GM06990 (cell line): ENCODE measurements around the gene ALPP.
"Not testable (repeated sequence)": the region's sequence is repeated elsewhere in the genome, so short reads cannot be mapped to it uniquely, and the experiment has no call there.

Source experiments
- DNase-seq: peaks from one replicate; pipeline ENCODE4 v3.0.0-alpha.2; 2011; ENCODE audit not compliant: insufficient read length; ENCODE audit errors: extremely low read depth
- H3K27me3 ChIP-seq: replicated peaks from 2 replicates; pipeline ENCODE4 v1.6.0; 2011; ENCODE audit warnings: low read length; ENCODE audit not compliant: control insufficient read depth, insufficient read depth
- H3K36me3 ChIP-seq: 2 replicates; pipeline ENCODE4 v1.5.1; 2011; ENCODE audit warnings: low read length; ENCODE audit not compliant: control insufficient read depth, insufficient read depth
- H3K4me3 ChIP-seq: replicated peaks from 2 replicates; pipeline ENCODE4 v1.5.1; 2011; ENCODE audit warnings: low read depth, mild to moderate bottlenecking, control low read depth, low read length
- TF ChIP-seq, protein P1 (sequence below): IDR thresholded peaks from 2 replicates; pipeline ENCODE4 v1.5.1; 2011; ENCODE audit warnings: low read length, control low read depth, mild to moderate bottlenecking, inconsistent platforms; ENCODE audit not compliant: insufficient read depth, poor library complexity, severe bottlenecking

The ALPP gene

DNA sequence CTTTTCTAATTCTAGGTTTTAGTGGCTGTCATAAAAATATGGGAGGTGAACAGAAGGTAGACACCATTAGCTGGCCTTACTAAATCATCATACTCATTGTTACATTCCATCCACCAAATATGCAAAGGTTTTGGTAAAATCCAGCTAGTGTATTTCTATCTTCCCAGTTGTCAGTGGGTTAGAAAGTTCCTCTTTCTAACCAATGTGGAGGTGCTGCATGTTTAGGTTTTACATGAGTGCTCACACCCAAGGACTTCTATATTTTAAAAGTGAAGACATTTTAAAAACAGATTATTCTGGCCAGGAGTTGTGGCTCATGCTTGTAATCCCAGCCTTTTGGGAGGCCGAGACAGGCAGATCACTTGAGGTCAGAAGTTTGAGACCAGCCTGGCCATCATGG lies 5.9 kb downstream of the ALPP start:
- DNase-seq = no peak
- TF ChIP-seq, protein P1, sequence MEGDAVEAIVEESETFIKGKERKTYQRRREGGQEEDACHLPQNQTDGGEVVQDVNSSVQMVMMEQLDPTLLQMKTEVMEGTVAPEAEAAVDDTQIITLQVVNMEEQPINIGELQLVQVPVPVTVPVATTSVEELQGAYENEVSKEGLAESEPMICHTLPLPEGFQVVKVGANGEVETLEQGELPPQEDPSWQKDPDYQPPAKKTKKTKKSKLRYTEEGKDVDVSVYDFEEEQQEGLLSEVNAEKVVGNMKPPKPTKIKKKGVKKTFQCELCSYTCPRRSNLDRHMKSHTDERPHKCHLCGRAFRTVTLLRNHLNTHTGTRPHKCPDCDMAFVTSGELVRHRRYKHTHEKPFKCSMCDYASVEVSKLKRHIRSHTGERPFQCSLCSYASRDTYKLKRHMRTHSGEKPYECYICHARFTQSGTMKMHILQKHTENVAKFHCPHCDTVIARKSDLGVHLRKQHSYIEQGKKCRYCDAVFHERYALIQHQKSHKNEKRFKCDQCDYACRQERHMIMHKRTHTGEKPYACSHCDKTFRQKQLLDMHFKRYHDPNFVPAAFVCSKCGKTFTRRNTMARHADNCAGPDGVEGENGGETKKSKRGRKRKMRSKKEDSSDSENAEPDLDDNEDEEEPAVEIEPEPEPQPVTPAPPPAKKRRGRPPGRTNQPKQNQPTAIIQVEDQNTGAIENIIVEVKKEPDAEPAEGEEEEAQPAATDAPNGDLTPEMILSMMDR = no peak
- no peaks in the 10 kb centered on the region for H3K27me3 ChIP-seq

DNA sequence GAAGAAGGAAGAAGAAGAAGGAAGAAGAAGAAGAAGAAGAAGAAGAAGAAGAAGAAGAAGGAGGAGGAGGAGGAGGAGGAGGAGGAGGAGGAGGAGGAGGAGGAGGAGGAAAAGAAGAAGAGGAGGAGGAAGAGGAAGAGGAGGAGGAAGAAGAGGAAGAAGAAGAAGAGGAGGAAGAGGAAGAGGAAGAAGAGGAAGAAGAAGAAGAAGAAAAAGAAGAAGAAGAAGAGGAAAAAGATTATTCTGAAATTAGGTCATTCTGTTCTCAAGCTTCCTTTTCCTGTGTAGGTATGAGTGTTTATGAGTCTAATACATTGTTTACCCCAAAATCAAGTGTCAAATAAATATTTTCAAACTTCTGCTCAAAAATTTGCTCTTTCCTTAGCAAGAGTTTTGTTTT lies 6.5 kb downstream of the ALPP start:
- not testable (repeated sequence) for DNase-seq, H3K4me3 ChIP-seq, H3K36me3 ChIP-seq, H3K27me3 ChIP-seq

More for the DNA sequence above, 5.9 kb downstream of the ALPP start:
- Histone ChIP-seq H3K4me3 (no peak overlapping the region), H3K36me3 (no peaks in the 10 kb centered on the region)

DNA sequence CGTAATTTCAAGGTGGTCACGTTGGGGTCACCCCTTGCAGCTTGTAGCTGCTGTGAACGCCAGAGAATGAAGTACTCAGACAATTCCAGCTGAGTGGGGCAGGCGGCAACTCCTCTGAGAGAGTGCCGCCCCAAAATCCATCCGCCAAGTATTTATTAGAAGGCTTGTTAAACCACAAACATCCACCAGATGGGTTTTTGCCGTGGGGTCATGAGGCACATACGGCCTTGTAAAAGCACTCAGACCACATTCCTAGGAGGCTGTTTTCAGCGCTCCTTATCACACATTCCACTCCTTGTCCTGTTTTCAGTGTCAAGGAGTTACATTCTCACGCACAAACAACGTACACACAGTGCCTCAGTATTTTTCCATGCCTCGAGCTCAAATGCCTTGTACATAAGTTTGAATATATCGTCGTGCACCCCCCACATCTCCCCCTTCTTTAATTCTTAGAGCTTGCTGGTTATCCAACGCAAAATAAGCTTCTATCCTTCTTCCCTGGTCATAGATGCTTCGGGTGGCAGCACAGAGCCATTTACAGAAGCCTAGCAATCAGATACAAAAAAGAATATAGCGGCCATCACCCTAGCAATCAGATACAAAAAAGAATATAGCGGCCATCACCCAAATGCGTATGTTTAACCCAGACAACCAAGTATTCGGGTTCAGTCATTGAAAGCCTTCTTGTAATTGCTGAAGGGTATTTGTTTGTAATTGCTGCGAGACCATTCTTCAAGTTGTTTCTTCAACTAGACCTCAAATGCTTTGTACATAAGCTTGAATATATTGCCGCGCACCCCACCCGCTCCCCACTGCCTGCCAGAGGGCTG lies 7.3 kb downstream of the ALPP start:
- TF ChIP-seq, protein P1 = no peak
- no peak for DNase-seq
- Histone ChIP-seq H3K36me3 (no peaks in the 10 kb centered on the region), H3K4me3 (no peak overlapping the region), H3K27me3 (no peaks in the 10 kb centered on the region)

DNA sequence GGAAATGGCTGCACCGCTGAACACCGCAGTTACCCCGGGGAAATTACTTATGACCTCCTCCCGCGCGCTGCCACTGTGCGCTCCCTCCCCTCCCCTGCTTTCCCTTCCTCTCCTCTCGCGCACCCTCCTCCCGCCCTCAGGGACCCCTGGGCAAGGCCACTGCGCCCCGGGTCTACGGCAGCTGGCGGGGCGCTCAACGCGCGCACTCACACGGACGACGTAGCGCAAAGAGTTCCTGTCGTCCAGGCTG lies 7.9 kb downstream of the ALPP start:
- H3K27me3 ChIP-seq = no peaks in the 10 kb centered on the region

DNA sequence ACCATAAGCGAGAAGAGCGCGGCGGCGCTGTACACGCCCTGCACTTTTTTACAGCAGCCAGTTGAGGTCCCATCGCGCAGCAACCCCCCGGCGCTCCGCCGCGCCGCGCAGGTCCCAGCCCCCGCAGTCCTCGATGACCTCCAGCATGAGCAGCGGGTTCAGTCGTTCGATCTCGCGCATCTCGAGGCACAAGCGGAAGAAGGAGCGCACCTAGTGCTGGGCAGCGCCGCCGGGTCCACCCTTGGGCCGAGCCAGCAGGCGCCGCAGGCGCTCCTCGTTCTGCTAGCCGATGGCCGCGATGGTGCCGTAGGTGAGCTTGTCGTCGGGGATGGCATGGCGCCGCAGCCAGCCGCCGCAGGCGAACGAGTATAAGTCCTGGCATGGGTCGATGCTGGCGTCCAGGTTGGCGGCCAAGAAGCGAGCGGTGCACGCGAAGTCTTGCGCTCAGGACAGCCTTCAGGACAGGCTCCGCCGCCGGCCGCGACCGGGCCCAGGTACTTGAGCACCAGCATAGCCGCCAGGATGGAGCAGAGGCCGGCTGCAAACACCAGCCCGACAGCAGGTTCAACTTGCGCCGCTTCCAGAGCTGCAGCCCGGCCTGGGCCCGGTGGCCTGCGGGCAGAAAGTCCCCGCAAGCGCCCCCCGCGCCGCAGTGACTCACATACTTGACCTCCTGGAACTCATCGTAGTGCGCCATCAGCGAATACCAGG lies 8.3 kb downstream of the ALPP start:
- H3K27me3 ChIP-seq = no peaks in the 10 kb centered on the region
- DNase-seq = no peak
- TF ChIP-seq, protein P1 = no peak
- no peaks in the 10 kb centered on the region for H3K36me3 ChIP-seq
- no peak overlapping the region for H3K4me3 ChIP-seq

More for the DNA sequence above, 7.9 kb downstream of the ALPP start:
- Histone ChIP-seq H3K4me3 (no peak overlapping the region), H3K36me3 (no peaks in the 10 kb centered on the region)
- DNase-seq = no peak
- TF ChIP-seq, protein P1 = no peak

DNA sequence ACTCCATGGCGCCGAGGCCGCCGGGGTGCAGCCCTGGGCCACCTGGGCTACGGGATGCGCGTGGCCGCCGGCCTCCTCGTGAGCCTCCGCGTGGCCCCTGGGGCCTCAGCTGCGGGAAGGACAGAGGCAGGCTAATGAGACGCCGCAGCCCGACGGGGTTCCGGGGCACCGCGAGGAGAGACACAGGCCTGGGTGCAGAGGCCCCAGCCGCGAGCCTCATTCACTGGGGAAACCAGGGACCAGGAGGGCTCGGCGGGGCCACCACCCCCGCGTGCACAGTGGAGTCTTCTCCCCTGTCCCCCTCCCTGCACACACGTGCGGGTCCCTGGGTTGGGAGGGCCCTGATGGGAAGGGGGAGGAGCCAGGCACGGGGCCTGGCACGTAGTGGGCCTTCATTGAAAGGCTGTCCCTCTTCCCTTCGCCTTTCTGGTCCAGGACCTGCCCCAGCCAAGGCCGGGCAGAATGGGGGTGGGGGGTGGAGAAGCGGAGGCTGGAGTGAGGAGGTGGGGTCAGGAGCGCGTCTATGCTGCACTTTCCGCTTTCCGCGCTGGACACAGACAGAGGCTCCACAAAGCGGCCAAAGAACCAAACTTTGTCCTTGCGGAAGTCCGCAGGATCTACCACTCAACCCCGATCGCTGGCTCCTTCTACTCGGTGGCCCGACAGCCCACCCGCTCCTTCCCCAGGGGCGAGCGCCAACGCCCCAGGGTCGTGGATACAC lies 9.1 kb downstream of the ALPP start:
- Histone ChIP-seq H3K27me3 (no peaks in the 10 kb centered on the region), H3K36me3 (no peaks in the 10 kb centered on the region), H3K4me3 (no peak overlapping the region)
- DNase-seq = no peak
- TF ChIP-seq, protein P1 = no peak
